ENCODE results near the gene ZNF385D.

The ZNF385D gene

GRCh38 chr3:21747376-21747775, 3.6 kb downstream of the ZNF385D start:
- DNase-seq (ENCODE audit: low read depth): no peak
- no peak overlapping the region for H3K4me3 ChIP-seq (ENCODE audit: low read depth, low read length)
- TF ChIP-seq CTCF (IDR thresholded peaks at IDR 0.05; ENCODE audit: low read depth, low read length): no peak
- TF ChIP-seq, protein P1, sequence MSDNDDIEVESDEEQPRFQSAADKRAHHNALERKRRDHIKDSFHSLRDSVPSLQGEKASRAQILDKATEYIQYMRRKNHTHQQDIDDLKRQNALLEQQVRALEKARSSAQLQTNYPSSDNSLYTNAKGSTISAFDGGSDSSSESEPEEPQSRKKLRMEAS (IDR thresholded peaks at IDR 0.05; ENCODE audit: low read depth, low read length): no peak
- no peak for TF ChIP-seq POLR2A (IDR thresholded peaks at IDR 0.05; ENCODE audit: extremely low read depth, insufficient read length)
- no peak for TF ChIP-seq MYC (IDR thresholded peaks at IDR 0.05; ENCODE audit: low read depth, low read length)

DNA sequence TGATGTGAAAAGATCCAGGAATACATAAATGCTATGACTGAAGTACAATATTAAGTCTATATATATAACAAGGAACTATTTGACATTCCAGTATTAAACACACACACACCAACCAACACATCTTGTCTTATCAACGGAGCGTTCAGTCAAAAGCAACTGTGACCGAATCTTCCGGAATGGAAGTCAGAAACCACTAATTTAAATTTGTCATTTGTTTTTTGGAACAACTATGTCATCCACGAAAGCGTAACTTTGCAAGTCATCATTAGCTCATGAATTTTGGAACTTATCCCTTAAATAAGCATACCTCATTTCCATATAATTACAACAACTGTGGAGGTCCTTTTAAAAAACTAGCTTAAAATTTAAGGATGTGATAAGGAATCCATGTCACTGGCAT, 5.0 kb downstream of the ZNF385D start:
- DNase-seq (ENCODE audit: low read depth): no peak
- TF ChIP-seq CTCF (IDR thresholded peaks at IDR 0.05; ENCODE audit: low read depth, low read length): no peak
- no peak for TF ChIP-seq POLR2A (IDR thresholded peaks at IDR 0.05; ENCODE audit: extremely low read depth, insufficient read length)
- no peak for TF ChIP-seq MYC (IDR thresholded peaks at IDR 0.05; ENCODE audit: low read depth, low read length)
- TF ChIP-seq, protein P1 (IDR thresholded peaks at IDR 0.05; ENCODE audit: low read depth, low read length): no peak
- H3K4me3 ChIP-seq (ENCODE audit: low read depth, low read length): no peak overlapping the region

DNA sequence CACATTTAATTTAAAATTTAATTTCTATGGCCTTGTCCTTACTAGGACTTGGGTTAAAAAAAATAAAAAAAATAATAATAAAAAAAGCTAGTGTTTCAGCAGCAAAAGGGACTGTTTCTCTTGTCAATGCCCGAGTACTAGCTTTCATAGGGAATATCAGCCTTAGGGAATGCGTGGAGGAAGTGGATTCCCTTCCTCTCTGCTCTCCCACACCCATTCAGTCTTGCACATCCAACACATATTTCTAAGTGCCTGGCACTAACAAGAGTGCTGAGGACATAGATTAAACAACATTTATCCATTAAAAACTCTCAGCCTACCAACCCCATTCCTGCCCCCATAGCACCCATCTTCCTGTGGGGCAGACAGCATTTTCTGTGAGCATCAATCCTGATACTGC, 6.2 kb downstream of the ZNF385D start:
- no peak overlapping the region for H3K4me3 ChIP-seq (ENCODE audit: low read depth, low read length)
- TF ChIP-seq MYC (IDR thresholded peaks at IDR 0.05; ENCODE audit: low read depth, low read length) (no peak), CTCF (IDR thresholded peaks at IDR 0.05; ENCODE audit: low read depth, low read length) (no peak), POLR2A (IDR thresholded peaks at IDR 0.05; ENCODE audit: extremely low read depth, insufficient read length) (no peak)
- TF ChIP-seq, protein P1 (IDR thresholded peaks at IDR 0.05; ENCODE audit: low read depth, low read length): no peak
- DNase-seq (ENCODE audit: low read depth): no peak

DNA sequence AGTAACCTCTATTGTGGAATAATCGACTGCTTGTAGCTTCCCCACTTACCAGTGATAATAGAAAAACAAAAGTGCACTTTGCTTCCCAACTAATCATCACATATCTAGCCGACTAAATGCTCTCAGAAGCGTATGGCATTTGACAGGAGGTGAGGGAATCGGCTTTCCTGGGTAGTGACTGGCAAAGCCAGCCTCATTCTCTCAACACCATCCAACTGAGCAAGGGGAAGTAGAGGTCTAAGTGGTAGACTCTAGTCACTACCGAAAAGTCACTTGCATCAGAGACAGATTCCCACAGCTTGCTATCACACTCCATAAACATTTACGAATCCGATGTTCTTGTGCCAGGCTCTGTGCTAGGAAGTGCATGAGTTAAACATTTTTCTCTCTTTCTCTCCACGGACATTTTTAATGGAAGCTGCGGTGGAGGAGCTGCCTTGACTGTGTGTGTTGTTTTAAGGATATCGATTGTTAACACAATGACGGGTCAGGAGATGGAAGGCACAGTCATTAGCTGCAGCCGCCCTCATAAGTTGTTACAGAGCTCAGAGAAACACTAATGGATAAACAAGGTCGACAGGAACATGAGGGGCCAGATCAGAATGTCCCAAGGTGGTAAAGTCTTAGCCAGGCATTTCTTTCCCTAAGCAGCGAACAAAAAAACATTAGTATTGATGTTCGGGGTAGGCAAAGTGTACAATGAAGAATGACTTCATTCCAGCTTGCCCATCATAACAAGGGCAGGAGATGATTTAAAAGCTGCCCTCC, 11.9 kb downstream of the ZNF385D start:
- no peak overlapping the region for H3K4me3 ChIP-seq (ENCODE audit: low read depth, low read length)
- DNase-seq (ENCODE audit: low read depth): no peak
- TF ChIP-seq MYC (IDR thresholded peaks at IDR 0.05; ENCODE audit: low read depth, low read length) (no peak), POLR2A (IDR thresholded peaks at IDR 0.05; ENCODE audit: extremely low read depth, insufficient read length) (no peak)
- TF ChIP-seq, protein P1 (IDR thresholded peaks at IDR 0.05; ENCODE audit: low read depth, low read length): no peak

GRCh38 chr3:21738283-21738682, 12.7 kb downstream of the ZNF385D start:
- H3K4me3 ChIP-seq (ENCODE audit: low read depth, low read length): no peak overlapping the region
- DNase-seq (ENCODE audit: low read depth): no peak
- TF ChIP-seq CTCF (IDR thresholded peaks at IDR 0.05; ENCODE audit: low read depth, low read length): no peak
- no peak for TF ChIP-seq MYC (IDR thresholded peaks at IDR 0.05; ENCODE audit: low read depth, low read length)

DNA sequence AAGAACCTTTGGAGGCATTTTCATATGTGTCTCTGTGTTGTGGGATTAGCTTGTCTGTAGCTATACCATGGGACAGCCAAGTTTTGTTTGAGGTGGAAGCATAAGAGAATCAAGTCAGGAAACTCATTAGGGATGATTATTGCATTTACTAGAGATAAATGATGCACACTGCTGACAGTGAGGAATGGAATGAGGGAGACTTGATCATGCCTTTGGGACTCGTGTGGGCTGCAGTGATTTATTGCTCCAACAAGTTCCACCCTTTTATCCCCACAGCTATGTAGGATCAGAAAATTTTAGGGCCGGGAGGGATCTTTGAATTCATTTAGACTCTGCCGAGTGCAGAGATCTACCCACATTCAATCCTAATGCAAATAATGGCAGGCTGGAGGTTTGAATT, 16.3 kb downstream of the ZNF385D start:
- no peak for DNase-seq (ENCODE audit: low read depth)
- TF ChIP-seq, protein P1 (IDR thresholded peaks at IDR 0.05; ENCODE audit: low read depth, low read length): no peak
- no peak for TF ChIP-seq CTCF (IDR thresholded peaks at IDR 0.05; ENCODE audit: low read depth, low read length)
- no peak overlapping the region for H3K4me3 ChIP-seq (ENCODE audit: low read depth, low read length)

All from NB4 (cell line).